Stimulated activated CD8-positive, alpha-beta memory T cell treated with anti-CD3 and anti-CD28 coated beads, Interleukin-15, amount 100 ng/mL, for 1 hour (primary cell): ENCODE data around the gene NCR2.

Experiments
- DNase-seq: peaks from one replicate; pipeline ENCODE4 v3.0.0-alpha.2; 2020; ENCODE audit warnings: low read depth

NCR2 gene

GRCh38 chr6:41359617-41360313, 24.4 kb downstream of the NCR2 start:
- DNase-seq: no peak

- DNase-seq: no peak
Observed at GRCh38 chr6:41360314-41360685, 24.9 kb downstream of the NCR2 start.

GRCh38 chr6:41366150-41366549, 30.7 kb downstream of the NCR2 start:
- no peak for DNase-seq

GRCh38 chr6:41367061-41367460, 31.7 kb downstream of the NCR2 start:
- DNase-seq: no peak

- DNase-seq: no peak
Observed at GRCh38 chr6:41367700-41368099, 32.3 kb downstream of the NCR2 start.

GRCh38 chr6:41370488-41371111, 35.2 kb downstream of the NCR2 start:
- no peak for DNase-seq

- DNase-seq: no peak
Observed at GRCh38 chr6:41371461-41371991, 36.1 kb downstream of the NCR2 start.

- DNase-seq: no peak
Observed at GRCh38 chr6:41371992-41372831, 36.8 kb downstream of the NCR2 start.

GRCh38 chr6:41372832-41373626, 37.6 kb downstream of the NCR2 start:
- DNase-seq: no peak

GRCh38 chr6:41373627-41373918, 38.2 kb downstream of the NCR2 start:
- DNase-seq: no peak

GRCh38 chr6:41373919-41374617, 38.7 kb downstream of the NCR2 start:
- DNase-seq: no peak

- DNase-seq: no peak
Observed at GRCh38 chr6:41374618-41375590, 39.5 kb downstream of the NCR2 start.

GRCh38 chr6:41375598-41376151, 40.3 kb downstream of the NCR2 start:
- no peak for DNase-seq

- DNase-seq: no peak
Observed at GRCh38 chr6:41376176-41376575, 40.8 kb downstream of the NCR2 start.

- DNase-seq: no peak
Observed at GRCh38 chr6:41377071-41377470, 41.7 kb downstream of the NCR2 start.

GRCh38 chr6:41379306-41379705, 43.9 kb downstream of the NCR2 start:
- DNase-seq: no peak

GRCh38 chr6:41386594-41386993, 51.2 kb downstream of the NCR2 start:
- DNase-seq: no peak

- no peak for DNase-seq
Observed at GRCh38 chr6:41392246-41392645, 56.8 kb downstream of the NCR2 start.

- DNase-seq: no peak
Observed at GRCh38 chr6:41396335-41396734, 60.9 kb downstream of the NCR2 start.

GRCh38 chr6:41399424-41399823, 64.0 kb downstream of the NCR2 start:
- no peak for DNase-seq
